Measurements from ENCODE around the gene MRPS7.

Gene MRPS7

DNA sequence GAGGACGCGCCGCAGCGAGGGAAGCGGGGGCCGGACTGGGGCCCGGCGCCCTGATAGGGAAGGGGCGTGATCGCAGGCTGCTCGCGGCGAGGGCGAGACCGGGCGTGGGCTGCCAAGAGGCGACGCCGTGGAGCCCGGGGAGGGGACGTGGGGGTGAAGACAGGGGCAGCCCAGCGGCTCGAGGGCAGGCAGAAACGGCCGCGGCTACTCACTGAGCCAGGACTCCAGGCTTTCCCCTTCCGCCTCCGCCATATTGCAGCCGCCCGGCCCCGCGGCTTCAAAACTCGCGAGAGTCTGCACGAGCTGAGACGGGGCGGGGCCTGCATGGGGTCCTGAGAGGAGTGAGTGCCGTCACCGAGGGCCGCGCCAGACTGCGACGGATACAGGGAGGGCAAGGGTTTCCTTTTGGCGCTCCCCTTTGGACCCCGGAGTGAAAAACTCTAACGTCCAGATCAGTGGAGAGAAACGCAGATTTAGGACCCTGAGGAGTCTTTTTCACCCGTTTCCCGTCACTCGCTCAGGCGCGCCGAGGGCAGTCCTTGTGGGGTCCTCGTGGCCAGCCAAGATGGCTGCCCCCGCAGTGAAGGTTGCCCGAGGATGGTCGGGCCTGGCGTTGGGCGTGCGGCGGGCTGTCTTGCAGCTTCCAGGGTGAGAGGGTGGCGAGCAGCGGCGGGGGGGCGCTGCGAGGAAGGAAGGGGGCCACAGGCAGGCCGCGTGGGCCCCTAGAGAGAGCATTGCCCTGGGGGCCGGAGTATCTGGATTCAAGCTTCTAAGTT is at the start of gene MRPS7, which contains the start of gene GGA3:
Gene MRPS7, plus strand, starts transcription at position 544 of the 776 bp plus-strand sequence. Its CDS starts 22 bp downstream, at position 566.
Gene GGA3, minus strand, starts transcription at position 271 of the 776 bp plus-strand sequence. Its CDS starts 19 bp downstream, at position 252.
- FAIRE-seq (peak; percentile 97), DNase-seq (ENCODE audit: insufficient read length, low spot score) (peak; percentile 87)

DNA sequence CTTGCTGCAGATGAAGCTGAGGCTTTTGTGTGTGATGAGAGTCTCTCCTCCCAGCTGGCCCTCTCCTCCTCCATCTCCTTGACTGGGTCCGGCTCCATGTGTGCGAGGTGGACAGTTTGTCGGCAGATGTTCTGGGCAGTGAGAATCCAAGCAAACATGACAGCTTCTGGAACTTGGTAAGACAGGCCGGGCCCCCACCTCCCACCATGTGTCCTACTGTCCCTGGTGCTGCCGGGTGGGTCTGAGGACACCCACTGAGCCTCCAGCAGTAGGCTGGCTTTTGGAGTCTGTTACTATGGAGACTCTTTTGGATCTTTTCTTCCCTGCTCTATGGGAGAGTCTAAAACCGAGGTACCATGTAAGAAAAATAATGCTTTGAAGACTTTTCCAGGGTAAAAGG is 43.5 kb upstream of the MRPS7 start:
- DNase-seq (ENCODE audit: insufficient read length, low spot score) (no peak), FAIRE-seq (no peak)

DNA sequence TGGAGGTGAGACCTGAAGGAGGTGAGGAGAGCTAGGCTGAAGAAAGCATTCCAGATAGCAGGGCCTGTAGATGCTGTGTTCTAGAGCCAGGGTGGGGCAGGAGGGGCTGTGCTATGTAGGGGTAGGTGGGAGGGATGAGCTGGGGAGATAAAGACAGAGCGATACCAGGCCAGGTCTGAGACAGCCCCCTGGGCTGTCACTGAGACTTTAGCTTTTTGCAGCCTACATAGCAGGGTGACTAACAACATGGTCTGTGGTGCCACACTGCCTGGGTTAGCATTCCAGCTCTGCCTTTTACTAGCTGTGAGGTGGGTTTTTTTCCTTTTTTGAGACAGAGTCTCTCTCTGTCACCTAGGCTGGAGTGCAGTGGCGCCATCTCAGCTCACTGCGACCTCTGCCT is 41.9 kb upstream of the MRPS7 start:
- DNase-seq (ENCODE audit: insufficient read length, low spot score), result no peak

DNA sequence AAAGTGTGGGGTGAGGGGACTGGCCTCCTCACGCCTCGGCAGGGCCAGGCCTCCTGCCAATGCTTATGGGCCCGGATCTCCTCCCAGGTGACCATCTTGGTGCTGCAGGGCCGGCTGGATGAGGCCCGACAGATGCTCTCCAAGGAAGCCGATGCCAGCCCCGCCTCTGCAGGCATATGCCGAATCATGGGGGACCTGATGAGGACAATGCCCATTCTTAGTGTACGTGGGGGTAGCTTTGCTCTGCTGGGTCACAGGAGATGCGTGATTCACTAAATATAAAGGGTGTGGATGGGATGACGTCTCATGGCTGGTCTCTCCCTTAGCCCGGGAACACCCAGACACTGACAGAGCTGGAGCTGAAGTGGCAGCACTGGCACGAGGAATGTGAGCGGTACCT is 36.7 kb upstream of the MRPS7 start:
- no peak for FAIRE-seq
- no peak for DNase-seq (ENCODE audit: insufficient read length, low spot score)

More for the DNA sequence above, 41.9 kb upstream of the MRPS7 start:
- no peak for FAIRE-seq

DNA sequence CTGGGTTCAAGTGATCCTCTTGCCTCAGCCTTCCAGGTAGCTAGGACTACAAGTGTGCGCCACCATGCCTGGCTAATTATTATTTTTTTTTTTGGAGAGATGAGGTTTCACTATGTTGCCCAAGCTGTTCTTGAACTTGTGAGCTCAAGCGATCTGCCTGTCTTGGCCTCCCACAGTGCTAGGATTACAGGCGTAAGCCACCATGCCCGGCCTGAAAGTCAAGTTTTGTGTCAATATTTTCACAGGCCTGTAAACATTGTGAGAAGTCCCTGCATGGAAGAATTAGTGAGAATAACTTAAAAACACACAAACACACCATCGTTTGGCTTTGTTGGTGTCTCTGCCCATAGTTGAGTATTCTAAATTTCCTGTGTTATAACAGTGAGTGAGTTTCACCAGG is 34.0 kb upstream of the MRPS7 start:
- DNase-seq (ENCODE audit: insufficient read length, low spot score) (no peak), FAIRE-seq (no peak)

DNA sequence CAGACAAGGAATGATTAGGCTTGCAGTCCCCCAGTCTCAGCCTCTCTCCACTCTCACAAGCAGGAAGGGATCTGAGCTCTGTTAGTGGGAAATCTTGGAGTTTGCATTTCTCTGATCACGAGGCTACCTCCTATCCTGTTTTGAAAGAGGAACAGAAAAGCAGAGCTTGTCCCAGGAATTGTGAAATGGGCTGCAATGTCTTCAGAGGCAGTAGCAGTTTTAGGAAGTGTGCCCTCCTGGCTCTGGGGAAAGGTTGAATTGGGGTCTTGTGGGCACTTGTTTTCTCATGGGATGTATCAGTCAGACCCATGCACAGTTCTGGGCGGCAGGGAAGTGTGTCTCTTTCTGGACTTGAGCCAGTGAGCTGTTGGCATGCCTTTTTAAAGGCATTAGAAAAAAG is 33.4 kb upstream of the MRPS7 start:
- no peak for DNase-seq (ENCODE audit: insufficient read length, low spot score)
- no peak for FAIRE-seq

DNA sequence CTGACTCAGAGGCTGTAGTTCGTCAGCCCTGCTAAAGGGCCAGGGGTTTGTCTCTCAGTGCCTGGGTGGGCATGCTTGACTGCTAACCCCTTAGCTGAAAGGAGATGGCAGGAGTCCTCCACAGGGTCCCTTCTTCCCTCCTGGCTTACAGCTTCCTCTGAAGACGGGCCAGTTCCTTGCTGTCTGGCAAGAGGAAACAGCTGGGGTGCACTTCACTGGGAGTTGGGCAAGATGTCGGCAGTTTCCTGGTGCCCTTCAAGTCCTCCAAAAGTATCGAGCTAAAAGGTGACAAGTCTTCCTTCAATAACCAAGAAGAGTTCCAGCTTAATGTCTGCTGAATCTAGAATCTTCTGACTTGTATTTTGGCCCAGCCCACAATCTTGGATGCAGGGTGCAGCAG is 32.8 kb upstream of the MRPS7 start:
- FAIRE-seq (no peak), DNase-seq (ENCODE audit: insufficient read length, low spot score) (no peak)

DNA sequence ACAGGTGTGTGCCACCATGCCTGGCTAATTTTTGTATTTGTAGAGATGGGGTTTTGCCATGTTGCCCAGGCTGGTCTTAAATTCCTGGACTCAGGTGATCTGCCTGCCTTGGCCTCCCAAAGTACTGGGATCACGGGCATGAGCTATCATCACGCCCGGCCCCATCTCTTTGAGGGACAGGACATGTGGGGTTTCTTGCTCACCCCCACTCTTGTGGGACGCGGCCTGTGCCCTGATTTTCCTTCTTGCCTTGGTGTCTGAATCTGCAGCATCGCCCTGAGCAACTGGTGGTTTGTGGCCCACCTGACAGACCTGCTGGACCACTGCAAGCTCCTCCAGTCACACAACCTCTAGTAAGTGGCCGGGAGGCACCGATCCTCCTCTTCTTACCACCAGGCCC is 30.6 kb upstream of the MRPS7 start:
- DNase-seq (ENCODE audit: insufficient read length, low spot score) (no peak), FAIRE-seq (no peak)

DNA sequence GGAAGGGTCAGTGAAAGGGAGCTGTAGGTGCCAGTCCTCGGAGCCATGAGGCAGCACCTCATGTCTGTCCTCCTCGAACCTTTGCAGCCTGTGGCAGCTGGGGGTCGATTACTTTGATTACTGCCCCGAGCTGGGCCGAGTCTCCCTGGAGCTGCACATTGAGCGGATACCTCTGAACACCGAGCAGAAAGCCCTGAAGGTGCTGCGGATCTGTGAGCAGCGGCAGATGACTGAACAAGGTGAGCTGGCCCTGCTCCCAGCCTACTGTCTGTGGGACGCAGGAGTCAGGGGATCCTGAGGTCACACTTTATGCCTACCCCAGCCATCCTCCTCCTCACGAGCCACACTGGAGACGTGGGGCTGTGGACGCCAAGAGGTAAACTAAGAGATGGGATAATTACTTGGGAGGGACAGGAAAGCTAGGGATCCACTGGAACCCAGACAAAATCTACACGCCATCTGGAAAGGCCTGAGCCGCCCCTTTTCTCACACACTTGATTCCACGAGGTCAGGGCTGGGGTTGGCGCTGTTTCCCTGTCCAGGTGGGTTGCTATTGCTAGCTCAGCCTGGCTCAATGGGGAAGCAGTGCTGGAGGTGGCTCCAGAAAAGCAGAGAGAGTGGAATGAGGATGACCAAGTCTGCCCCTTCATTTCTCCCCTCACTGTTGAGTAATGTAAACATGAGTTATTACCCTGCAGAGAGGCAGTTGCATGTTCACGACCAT is 29.8 kb upstream of the MRPS7 start:
- no peak for DNase-seq (ENCODE audit: insufficient read length, low spot score)
- FAIRE-seq, result no peak

DNA sequence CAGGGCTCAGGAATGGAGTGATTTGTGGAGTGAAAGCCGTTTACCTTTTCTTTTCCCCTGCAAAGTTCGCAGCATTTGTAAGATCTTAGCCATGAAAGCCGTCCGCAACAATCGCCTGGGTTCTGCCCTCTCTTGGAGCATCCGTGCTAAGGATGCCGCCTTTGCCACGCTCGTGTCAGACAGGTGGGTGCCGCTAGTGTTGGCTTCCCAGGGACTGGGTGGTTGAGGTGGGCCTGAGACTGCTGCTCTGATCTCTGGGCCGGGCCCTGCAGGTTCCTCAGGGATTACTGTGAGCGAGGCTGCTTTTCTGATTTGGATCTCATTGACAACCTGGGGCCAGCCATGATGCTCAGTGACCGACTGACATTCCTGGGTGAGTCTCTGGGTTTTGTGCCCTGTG is 28.9 kb upstream of the MRPS7 start:
- FAIRE-seq (no peak), DNase-seq (ENCODE audit: insufficient read length, low spot score) (no peak)

DNA sequence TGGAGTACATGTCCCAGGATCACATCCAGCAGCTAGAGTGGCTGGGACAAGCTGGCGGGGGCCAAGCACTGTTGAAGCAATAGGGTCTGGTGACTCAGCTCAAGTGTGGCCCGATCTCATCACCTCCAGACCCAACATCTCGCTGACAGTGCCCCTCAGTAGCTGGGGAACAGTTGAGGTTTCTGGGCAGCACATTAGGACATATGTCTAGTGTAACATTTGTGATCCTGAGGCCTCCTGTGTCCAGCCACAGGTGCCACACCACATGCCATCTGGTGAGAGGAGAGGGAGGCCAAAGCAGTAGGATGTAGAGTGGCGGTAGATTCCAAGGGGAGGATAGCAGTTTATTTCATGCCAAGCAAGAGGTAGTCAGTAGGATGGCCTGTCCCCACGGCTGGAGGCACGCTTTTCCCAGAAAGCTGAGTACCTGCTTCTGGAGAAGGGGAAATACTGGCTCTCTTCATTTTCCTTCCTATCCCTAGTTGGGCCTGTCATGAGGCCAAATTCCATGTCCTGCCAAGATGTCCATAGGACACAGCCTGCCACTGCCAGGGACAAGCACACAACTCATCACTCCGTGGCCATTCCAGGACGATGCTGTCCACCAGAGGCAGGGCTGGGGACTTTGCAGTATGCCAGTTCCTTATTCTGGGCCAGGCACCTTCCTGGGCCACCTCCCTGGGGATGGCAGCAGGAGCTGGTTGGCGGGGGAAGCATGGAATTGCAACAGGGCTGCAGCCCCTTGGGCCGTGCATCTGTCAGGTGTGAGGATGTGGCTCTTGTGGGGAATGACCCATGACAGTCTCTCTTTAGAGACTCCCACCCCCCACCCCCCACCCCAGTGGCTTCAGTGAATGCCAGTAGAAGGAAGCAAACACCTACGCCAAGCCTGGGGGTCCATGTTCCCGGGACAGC is 24.3 kb upstream of the MRPS7 start:
- no peak for FAIRE-seq
- no peak for DNase-seq (ENCODE audit: insufficient read length, low spot score)

DNA sequence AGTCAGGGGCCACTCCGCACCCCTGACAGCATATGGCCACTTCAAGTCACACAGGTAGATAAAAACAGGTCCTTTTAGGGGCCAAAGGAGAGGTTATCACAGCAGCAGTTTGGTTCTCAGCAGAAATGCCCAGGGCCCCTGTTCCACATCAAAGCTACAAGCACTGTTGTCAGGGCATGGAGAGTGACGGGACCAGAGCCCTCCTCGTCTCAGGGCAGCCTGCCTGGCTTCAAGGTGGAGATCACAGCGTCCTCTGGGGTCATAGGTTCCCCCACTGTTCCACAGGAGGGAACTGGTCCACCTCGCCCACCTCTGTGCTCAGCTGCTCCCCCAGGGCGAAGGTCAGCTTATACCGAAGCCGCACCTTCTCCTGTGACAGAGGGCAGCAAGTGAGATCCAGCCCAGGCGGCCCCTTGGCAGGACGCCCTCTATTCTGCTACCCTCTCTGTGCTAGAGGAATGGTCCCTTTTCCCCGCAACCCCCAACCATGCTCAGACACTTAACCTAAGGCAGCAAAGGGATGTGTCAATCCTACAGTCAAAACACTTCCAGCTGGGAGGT is 23.6 kb upstream of the MRPS7 start:
- no peak for FAIRE-seq
- DNase-seq (ENCODE audit: insufficient read length, low spot score), result no peak

DNA sequence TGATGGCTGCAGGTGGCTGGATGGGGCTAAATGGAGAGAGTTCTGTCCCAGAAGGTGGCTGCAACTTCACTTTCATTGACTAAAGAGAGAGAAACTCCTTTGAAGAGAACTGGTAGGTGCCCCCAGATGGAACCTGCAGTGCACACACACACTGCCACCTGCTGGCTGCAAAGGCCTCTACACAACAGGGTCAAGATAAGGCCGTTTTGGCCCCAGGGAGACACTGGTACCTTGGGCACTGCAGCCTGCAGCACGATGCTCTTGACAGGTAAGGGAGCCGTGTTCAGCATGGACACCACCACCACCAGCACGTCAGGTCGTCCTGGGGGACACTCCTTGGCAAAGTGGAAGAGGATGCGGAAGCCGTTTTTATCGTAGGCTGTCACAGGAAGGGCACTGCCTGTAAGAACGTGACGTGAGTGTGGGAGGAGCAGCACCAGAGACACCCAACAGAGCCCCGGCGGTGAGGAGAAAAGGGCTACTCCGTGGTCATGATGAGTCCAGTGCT is 22.9 kb upstream of the MRPS7 start:
- peak; percentile 76 for FAIRE-seq
- DNase-seq (ENCODE audit: insufficient read length, low spot score), result peak; percentile 73

DNA sequence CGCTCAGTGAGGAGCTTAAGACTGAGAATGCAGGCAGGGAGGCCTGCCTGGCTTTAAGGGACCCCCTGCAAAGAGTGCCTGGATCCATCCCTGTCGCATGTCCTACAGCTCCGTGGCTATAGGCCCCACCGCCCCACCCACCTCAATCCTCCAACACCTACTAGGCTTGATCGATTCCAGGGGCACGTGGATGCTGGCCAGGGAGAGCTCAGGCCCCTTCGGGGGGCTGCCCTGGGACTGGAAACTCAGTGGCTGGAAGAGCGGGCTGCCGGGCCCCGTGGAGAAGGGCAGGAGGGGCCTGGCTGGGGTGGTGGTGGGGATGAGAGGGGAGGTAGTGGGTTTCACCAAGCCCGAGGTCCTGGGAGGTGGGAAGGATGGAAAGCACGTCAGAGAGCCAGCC is 22.5 kb upstream of the MRPS7 start:
- FAIRE-seq (no peak), DNase-seq (ENCODE audit: insufficient read length, low spot score) (no peak)

DNA sequence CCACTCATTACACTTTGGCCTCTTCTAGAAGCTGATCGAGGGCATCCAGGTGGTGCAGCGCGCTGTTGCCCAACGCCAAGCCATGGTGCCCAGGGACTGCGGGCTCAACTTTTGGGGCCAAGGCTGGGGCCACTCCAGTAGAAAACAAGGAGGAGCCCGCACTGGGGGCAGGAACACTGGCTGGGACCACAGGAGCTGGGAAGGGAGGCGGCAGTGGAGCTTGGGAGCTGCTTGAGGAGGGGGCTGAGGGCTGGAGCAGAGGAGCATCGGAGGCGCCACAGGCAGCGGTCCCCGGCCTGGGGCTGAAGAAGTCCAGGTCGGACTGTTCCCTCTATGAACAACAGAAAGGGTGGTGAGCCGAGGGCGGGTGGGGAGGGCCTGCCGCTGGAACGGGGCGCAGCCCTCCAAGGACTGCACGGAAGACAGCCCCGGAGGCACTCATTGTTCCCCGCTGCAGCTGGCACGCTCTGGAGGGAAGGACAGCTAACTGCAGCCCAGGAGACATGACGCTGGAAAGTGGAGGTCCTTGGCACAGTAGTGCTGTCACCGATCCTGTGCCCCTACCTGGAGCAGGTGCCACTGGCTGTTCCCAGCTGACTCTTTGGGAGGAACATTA is 21.8 kb upstream of the MRPS7 start:
- FAIRE-seq (no peak), DNase-seq (ENCODE audit: insufficient read length, low spot score) (no peak)

DNA sequence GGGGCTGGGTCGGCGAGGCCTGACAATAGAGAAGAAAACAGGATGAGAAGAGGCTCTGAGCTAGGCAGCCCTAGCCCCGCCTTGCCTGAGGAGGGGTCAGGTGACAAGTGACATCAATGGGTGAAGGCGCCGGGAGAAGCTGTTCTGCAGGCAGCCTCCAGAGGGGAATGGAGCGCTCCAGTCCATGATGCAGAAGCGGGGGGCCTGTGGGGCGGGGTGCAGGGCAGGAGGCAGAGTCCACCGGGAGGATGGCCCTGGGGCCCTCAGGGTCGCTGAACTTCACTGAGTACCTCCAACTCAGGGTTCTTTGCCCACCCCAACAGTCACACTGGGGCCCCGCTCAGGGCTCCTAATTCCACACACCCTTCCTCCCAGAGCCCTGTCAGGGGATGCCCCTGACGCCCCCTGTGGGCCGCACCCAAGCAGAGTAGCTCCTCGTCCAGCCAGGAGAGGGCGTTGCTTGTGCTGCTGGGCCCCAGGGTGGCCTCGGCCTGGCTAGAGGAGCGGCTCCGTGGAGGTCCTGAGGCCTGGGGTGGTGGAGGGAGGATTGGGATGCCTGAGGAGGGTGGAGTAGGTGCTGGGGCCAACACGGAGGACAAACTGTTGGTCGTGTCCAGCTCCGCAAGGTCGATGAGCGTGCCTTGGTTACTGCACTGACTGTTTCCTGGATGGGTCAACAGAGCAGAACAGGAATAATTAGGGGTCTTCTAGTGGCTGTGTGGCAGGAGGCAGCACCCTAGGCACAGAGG is 21.1 kb upstream of the MRPS7 start:
- FAIRE-seq, result no peak
- DNase-seq (ENCODE audit: insufficient read length, low spot score), result no peak

DNA sequence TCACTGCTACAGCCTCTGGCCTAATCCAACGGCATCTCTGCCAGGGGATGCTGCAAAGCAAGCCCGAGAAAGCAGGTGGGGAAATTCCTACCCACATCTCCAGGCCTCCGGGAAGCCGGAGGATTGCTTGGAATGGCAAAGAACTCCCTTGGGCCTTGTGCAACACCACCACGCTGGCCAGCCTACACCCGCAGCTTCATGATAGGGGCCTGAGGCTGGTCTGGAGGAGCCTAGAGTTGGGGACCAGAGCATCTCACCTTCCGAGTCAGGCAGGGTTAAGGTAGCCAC is 20.6 kb upstream of the MRPS7 start:
- FAIRE-seq (no peak), DNase-seq (ENCODE audit: insufficient read length, low spot score) (no peak)

DNA sequence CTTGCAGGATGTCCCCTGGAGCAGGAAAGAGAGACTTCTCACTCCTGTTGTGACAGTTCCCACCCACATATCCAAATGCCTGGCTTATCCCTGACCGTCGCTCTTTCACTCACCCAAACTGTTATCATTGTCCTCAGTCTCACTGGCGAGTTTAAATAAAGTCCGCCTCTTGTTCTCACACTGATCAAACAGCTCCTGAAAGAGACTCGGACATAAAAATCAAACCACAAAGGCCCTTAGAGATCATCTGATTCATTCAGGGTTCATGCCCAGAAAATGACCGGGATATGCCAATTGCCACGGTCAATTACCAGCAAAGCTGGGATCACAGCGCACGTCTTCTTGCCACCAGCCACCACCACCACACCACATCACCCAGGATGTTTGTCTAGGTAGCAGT is 20.2 kb upstream of the MRPS7 start:
- DNase-seq (ENCODE audit: insufficient read length, low spot score), result no peak
- FAIRE-seq, result no peak

DNA sequence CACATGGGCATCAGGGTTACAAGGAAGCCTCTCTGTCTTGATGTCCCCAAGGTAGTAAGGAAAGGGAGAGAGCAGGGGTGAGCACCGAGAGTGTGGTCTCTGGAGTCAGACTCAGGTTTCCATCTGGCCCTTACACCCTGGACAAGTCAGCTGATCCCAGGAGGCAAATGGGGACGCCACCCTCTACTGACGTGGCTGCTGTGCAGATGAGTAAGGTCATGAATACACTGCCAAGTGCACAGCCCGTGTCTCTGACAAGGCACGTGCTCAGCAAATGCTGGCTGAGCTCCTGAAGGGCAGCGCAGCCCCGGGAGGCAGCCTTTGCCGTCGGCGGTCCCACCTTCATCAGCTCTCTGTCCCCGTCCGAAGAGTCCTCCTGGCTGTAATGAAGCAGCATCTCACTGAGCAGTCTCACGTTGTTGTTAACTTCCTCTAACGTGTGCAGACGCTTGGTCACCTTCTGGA is 19.7 kb upstream of the MRPS7 start:
- FAIRE-seq, result no peak

More for the DNA sequence above, 19.7 kb upstream of the MRPS7 start:
- DNase-seq (ENCODE audit: insufficient read length, low spot score), result no peak

Measured in GM19239 (cell line).